ENCODE results near the gene SCAMP1.
A peak's percentile ranks its signal among the peaks of the same experiment; 100 is the strongest.
"Not testable (repeated sequence)": the region's sequence is repeated elsewhere in the genome, so short reads cannot be mapped to it uniquely, and the experiment has no call there.

SCAMP1 gene

GRCh38 chr5:78362220-78362619, 1.8 kb downstream of the SCAMP1 start:
- no peak for DNase-seq

DNA sequence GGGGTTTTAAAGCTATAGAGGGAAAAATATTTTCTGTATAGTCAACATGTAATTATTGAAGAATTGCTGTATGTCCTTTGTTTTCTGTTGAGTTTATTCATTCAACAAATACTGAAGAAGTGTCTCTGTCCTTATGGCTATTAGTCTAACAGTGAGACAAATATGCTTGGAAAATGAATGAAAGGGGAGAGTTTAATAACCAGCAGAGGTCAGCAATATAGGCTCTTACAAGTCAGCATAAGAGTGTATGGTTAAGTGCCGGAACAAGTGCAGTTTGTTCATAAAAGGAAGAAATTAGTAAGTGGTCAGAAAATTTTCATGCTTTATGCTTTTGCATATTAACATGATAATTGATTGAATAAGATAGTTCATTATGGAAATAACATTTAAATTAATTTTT, 3.6 kb downstream of the SCAMP1 start:
- DNase-seq: peak in 1 of 2 experiments; percentile 19

DNA sequence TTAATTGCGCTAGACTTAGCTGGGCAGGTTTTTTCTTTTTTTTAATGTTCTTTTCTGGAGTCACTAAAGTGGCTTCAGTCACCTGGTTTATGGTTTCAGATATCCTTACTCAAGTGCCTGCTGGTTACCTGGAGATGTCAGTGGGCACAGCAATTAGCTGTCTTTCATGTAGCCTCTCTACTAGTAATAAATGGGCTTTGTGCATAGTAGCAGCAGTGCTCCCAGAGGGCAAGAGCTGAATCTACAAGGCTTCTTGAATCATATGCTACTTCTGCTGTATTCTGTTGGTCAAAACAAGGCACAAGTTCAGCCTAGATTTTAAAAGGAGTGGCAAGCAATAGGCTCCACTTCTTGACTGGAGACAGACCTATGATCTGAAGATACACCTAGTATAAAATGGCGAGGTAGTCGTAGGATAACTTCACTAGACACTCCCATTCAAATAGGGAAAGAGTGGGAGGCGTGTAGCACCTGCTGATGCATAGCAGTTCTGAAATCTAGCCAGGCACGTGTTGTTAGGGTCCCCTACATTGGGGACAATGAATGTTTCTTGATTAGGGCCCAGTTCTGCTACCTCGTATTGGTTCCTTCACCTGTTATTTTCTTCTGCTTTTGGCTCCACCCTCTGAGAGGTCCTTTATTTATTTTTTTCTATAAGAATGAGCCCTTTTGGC, 7.0 kb downstream of the SCAMP1 start:
- peak in 1 of 2 experiments; percentile 31 for DNase-seq

GRCh38 chr5:78369680-78370079, 9.3 kb downstream of the SCAMP1 start:
- no peak for DNase-seq

DNA sequence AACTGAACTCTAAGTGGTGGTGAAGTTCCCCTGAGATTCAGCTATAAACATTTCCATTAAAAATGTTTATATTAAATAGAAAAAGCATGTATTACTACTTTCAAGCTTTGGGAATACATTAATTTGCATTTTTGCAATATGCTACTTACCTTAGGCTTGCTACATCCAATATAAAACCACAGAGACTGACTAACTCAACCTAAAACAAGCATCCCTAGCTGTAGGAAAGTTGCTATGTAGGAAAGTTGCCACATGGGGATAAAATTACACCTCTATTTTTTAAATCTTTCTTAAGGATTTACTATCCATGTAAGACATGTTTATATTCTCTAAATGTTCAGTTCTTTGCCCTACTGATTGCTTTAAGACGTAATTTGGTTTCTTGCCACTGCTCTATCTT, 12.8 kb downstream of the SCAMP1 start:
- DNase-seq: no peak

- no peak for DNase-seq
Measured at GRCh38 chr5:78376315-78376714, 15.9 kb downstream of the SCAMP1 start.

DNA sequence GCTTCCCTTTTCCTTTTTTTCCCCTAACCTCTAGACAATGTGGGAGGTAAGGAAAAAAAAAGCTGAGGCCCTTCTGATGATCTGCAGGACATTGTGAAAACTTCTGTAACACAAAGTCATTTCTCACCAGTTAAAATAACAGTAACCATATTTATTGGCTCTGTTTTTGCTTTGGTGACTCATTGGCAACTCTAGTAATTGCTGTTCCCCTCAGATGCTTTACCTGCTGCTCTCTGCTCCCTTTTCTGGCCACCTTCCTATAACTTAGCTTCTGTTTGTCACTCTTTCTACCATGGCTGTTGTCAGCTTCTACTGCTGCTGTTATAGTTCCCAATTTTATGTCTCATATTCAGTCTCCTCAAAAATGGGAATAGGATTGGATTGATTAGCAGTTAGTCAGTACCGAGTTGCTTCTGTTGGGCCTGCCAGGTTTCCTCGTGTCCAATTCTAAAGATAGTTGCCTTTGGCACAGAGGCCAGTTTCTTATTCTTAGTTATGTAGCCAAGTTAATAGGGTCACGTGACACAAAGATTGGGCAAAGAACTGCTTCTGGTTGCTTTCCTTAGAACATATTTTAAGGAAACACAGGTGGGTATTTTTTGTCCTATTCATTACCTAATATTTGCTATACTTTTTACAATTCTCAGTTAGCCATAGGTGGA, 16.8 kb downstream of the SCAMP1 start:
- no peak for DNase-seq

GRCh38 chr5:78377718-78378105, 17.3 kb downstream of the SCAMP1 start:
- no peak for DNase-seq

DNA sequence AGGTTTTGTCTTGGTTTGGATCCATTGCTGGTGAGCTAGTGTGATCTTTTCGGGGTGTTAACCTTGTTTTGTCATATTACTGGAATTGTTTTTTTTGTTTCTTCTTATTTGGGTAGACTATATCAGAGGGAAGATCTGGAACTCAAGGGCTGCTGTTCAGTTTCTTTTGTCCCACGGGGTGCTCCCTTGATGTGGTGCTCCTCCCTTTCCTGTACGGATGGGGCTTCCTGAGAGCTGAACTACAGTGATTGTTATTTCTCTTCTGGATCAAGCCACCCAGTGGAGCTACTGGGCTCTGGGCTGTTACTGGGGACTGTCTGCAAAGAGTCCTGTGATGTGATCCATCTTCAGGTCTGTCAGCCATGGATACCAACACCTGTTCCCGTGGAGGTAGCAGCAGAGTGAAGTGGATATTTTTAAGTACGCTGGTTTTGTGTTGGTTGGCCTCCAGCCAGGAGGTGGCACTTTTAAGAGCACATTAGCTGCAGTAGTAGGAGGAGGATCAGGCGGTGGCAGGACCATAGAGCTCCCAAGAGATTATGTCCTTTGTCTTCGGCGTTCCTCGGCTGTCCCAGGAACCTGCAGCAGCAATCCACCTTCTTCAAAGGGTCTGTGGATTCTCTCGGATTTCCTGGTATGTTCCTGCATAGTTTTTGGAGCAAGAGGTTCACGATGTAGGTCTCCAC, 27.2 kb downstream of the SCAMP1 start:
- no peak for DNase-seq

- not testable (repeated sequence) for DNase-seq
Measured at GRCh38 chr5:78391357-78391756, 30.9 kb downstream of the SCAMP1 start.

GRCh38 chr5:78397831-78398230, 37.4 kb downstream of the SCAMP1 start:
- no peak for DNase-seq

- no peak for DNase-seq
Measured at GRCh38 chr5:78399116-78399515, 38.7 kb downstream of the SCAMP1 start.

DNA sequence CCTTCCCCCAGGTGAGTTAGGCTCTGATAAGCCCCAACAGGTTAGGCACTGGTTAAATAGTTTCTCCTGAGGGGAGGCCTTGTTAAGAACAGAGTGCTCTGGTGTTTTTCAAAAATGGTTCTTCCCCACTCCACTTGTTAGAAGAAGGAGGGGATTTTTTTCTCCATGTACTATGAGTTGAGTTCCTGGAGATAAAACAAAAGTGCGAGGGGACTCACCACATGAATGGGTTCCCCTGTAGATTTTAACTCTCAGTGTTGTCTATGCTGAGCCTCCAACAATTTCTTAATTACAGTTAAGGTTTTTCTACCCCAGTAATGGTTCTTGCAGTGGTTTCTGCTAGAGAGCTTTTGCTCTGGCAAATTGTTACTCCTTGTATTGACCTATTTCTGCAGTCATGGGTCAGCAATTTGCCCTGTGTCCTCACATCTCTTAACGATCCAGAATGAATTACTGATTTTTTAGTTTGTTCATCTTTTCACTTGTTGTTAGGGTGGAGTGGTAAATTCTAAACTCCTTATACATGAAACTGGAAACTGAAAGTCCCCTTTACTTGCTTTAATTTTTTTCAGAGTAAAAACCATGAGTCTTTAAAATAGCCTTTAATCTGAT, 44.4 kb downstream of the SCAMP1 start:
- DNase-seq: no peak

DNA sequence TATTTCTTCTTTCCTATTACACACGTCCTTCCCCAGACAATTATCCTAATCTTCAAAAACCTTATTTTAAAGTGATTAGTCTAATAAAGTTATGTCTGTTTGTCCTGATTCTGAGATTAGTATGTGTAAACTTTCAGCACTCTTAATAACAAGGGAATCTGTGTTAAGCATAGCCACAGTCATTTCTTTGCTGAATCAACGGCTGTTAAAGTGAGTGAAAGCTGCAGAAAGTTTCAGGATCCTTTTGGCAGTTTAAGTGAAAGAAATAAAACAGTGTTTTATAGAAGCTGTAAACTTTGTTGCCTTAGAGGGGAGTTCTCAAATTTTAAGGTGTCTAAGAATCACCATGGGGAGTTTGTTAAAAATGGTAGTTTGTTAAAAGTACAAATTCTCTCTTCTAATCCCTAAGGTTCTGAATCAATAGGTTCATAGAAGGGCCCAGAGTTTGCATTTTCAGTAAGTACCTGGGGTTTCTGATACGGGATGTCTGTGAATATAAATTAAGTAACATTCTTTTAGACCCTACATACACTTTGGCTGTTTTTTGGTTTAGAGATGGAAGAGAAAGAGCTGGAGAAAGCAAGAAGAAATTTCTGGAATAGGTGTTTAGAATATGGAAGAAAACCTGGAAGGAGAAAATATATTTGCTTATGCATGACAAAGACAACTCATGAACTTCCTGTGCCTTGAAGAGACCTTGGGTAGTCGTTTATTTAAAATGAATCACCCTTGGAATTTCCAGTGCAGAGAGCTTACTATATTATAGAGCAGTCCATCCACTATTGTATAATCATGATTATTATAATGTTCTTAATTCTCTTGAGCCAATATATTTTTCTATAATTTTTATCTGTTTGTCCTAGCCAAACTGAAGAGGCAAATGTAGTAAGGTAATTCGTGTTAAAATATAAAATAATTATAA, 45.7 kb downstream of the SCAMP1 start:
- DNase-seq: peak in 1 of 2 experiments; percentile 78

DNA sequence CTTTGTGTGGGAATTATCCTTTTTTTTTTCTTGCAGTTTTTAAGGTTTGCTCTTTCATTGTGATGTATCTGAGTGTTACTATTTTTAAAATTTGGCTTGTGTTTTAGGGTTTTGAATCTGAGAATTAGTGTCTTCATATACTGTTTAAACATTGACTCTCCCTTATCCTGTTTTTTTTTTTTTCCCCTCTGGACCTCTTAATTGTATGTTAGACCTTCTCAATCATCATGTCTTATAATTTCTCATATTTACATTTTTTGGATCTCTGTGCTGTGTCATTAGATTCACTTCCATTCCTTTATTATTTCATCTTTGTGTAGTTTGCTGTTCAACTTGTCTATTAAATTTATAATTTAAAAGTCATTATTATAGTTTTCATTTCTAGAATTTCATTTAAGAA, 47.0 kb downstream of the SCAMP1 start:
- DNase-seq: no peak

GRCh38 chr5:78411586-78411985, 51.2 kb downstream of the SCAMP1 start:
- no peak for DNase-seq

GRCh38 chr5:78416677-78417425, 56.4 kb downstream of the SCAMP1 start:
- no peak for DNase-seq

DNA sequence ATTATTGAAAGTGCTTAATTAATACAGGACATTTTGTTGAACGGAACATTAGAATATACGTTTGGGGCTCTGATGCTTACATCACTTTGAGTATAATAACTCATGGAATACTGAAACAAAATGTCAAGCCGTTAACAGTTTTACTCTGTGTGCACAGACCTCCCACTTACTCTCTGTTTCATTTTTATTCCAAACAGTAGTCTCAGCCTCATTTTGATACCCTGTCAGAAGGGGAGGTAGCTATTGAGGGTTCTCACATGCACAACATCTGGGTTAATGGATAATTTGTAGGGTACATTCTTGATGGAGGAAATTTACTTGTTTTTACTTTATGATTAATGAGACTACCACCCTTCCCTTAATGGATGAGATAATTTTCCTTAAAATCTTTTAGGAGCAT, 59.0 kb downstream of the SCAMP1 start:
- DNase-seq: no peak

DNA sequence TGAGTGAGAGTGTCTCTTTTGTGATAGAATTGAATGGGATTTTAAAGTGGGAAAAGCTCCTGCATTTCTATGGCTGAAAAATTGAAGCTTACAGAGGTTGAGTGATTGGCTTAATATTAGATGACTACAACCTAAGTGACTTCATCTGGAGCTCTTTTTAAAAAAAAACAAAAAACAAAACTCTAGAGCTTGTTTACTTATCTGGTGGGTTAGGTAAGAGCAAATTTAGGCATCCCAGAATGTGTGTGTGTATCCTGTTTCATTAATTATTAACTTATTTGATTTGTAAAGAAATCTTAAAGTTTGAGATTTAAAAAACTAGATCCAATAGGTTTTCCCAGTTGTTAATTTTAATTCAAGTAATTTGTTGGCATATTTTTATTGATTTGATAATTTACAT, 60.1 kb downstream of the SCAMP1 start:
- no peak for DNase-seq

DNA sequence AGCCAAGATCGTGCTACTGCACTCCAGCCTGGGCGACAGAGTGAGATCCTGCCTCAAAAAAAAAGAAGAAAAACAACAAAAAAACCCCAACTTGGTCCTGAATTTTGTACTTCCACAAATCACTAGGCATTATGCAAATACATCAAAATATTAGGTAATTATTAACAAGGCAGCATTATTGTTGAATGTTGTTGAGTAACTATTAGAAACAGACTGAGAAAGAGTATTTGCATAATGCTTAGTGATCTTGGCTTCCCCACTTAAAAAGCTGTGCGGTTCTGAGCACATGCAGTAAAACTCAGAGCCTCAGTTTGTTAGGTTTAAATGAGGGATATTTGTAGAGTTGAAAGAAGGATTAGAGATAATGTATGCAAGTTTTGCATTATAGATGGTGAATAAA, 64.2 kb downstream of the SCAMP1 start:
- DNase-seq: no peak

GRCh38 chr5:78429332-78429980, 69.0 kb downstream of the SCAMP1 start:
- DNase-seq: no peak
